CD4-positive, alpha-beta T cell treated with Interleukin-4 for 4 hours (primary cell): ENCODE data around the gene SLC41A1.

Experiments
- DNase-seq: peaks from one replicate; pipeline ENCODE4 v3.0.0-alpha.2; 2020

Gene SLC41A1

GRCh38 chr1:205750138-205751035 is 62.6 kb downstream of the SLC41A1 start, which contains the start of gene NUCKS1:
Gene NUCKS1 (minus strand): TSS chr1:205750182. CDS start chr1:205749973, 209 bp downstream.
- DNase-seq, result peak; percentile 100

GRCh38 chr1:205749234-205750137 is 63.5 kb downstream of the SLC41A1 start:
- DNase-seq, result peak; percentile 95

GRCh38 chr1:205748403-205749233 is 64.4 kb downstream of the SLC41A1 start:
- DNase-seq, result peak; percentile 9

GRCh38 chr1:205746757-205747412 is 66.1 kb downstream of the SLC41A1 start:
- DNase-seq, result no peak

DNA sequence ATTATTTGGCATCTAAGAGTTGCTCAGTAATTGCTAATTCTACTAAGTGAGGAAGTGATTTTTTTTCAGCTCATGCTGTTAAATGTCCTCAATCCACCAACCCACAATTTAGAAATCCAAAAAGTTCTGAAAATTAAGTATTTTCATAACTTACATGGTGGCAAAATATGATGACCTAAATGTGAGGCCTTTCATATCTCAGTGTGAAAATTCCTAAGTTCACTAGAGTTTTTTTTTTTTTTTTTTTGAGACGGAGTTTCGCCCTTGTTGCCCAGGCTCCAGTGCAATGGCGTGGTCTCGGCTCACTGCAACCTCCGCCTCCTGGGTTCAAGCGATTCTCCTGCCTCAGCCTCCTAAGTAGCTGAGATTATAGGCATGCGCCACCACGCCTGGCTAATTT is 68.6 kb downstream of the SLC41A1 start:
- no peak for DNase-seq

DNA sequence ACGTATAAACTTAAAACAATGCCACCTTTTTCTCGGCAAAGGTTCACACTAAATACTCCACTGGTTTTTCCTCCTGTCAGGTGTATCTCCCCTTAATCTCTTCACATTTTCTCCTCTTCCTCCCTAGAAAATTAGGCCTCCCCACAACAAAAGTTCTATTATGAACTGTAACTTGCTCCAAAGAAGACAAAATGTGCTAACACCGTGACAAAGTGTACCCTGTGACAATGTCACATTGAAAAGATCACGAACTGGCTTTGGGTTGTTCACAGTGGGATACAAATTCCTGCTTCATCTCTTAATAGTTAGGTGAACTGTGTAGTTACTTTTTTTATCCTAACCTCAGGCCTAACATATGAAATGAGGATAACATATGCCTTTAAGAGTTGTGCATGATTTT is 69.0 kb downstream of the SLC41A1 start:
- DNase-seq, result no peak

GRCh38 chr1:205741681-205742080 is 71.3 kb downstream of the SLC41A1 start:
- no peak for DNase-seq

DNA sequence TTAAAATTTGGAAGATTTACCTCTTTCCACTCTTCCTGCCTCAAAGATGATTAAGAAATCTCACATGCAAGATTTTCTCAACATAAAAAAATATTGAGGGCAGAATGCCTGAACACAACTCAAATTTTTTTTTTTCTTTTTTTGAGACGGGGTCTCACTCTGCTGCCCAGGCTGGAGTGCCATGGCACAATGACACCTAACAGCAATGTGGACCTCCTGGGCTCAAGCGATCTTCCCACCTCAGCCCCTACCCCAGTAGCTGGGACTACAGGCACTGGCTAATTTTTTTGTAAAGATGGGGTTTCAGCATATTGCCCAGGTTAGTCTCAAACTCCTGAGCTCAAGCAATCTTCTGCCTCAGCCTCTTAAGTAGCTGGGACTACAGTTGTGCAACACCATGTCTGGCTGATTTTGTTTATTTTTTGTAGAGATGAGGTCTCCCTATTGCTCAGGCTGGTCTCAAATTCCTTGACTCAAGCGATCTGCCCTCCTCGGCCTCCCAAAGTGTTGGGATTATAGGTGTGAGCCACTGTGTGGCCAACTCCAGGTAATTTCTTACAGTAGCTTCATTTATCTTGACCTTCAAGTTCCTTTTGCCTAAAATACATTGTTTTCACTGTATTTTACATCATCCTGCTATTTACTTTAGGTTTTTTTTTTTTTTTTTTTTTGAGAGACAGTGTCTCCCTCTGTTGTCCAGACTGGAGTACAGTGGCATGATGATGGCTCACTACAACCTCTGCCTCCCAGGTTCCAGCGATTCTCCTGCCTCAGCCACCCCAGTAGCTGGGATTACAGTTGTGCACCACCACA is 73.4 kb downstream of the SLC41A1 start:
- DNase-seq, result no peak
